H9 (cell line): ENCODE measurements around the gene TAF10. TPM values are rescaled to one million over a fixed set of nuclear protein-coding genes. Genes with fewer than 3 reads are reported as not detected.

Source experiments
- DNase-seq: peaks from one replicate; pipeline ENCODE4 v3.0.0-alpha.2; 2017
- H2AFZ ChIP-seq: one replicate; pipeline ENCODE4 v1.6.1; 2013; ENCODE audit warnings: mild to moderate bottlenecking, low read length, control low read depth, moderate library complexity
- H2AK5ac ChIP-seq: 2 replicates; pipeline ENCODE4 v1.6.1; 2013; ENCODE audit warnings: low read length, control low read depth, mixed read lengths; ENCODE audit not compliant: insufficient read length
- H2BK120ac ChIP-seq: one replicate; pipeline ENCODE4 v1.6.1; 2013; ENCODE audit warnings: low read depth, mild to moderate bottlenecking, low read length, control low read depth, inconsistent platforms; ENCODE audit not compliant: poor library complexity, severe bottlenecking
- H2BK12ac ChIP-seq: 2 replicates; pipeline ENCODE4 v1.6.1; 2013; ENCODE audit warnings: low read length, control low read depth, mixed read lengths, low read depth; ENCODE audit not compliant: insufficient read length
- H2BK15ac ChIP-seq: 2 replicates; pipeline ENCODE4 v1.6.1; 2013; ENCODE audit warnings: low read depth, low read length, control low read depth
- H2BK20ac ChIP-seq: one replicate; pipeline ENCODE4 v1.6.1; 2013; ENCODE audit warnings: low read depth, mild to moderate bottlenecking, low read length, control low read depth, inconsistent platforms; ENCODE audit not compliant: poor library complexity, severe bottlenecking
- H2BK5ac ChIP-seq: 2 replicates; pipeline ENCODE4 v1.6.1; 2013; ENCODE audit warnings: low read length, control low read depth, mixed read lengths; ENCODE audit not compliant: insufficient read length
- H3K14ac ChIP-seq: 2 replicates; pipeline ENCODE4 v1.6.1; 2013; ENCODE audit warnings: low read length, control low read depth; ENCODE audit not compliant: insufficient read depth
- H3K18ac ChIP-seq: 2 replicates; pipeline ENCODE4 v1.6.1; 2013; ENCODE audit warnings: low read depth, mild to moderate bottlenecking, mixed read lengths, low read length, control low read depth; ENCODE audit not compliant: insufficient read length
- H3K23ac ChIP-seq: 2 replicates; pipeline ENCODE4 v1.6.1; 2013; ENCODE audit warnings: low read length, control low read depth, mixed read lengths, low read depth; ENCODE audit not compliant: insufficient read length
- H3K23me2 ChIP-seq: 2 replicates; pipeline ENCODE4 v1.6.1; 2013; ENCODE audit warnings: low read depth, mild to moderate bottlenecking, mixed read lengths, low read length, control low read depth; ENCODE audit not compliant: insufficient read length, poor library complexity, severe bottlenecking
- H3K27ac ChIP-seq: 2 replicates; pipeline ENCODE4 v1.5.1; 2013; ENCODE audit warnings: low read length, control low read depth, mixed read lengths, low read depth; ENCODE audit not compliant: insufficient read length
- H3K27me3 ChIP-seq: 2 replicates; pipeline ENCODE4 v1.6.1; 2013; ENCODE audit warnings: low read length, control low read depth, inconsistent platforms; ENCODE audit not compliant: insufficient read depth
- H3K4ac ChIP-seq: 2 replicates; pipeline ENCODE4 v1.6.1; 2013; ENCODE audit warnings: low read depth, mild to moderate bottlenecking, control low read depth, inconsistent platforms, low read length, moderate library complexity
- H3K4me1 ChIP-seq: 2 replicates; pipeline ENCODE4 v1.6.1; 2013; ENCODE audit warnings: low read length, control low read depth, inconsistent platforms; ENCODE audit not compliant: insufficient read depth
- H3K4me2 ChIP-seq: 2 replicates; pipeline ENCODE4 v1.6.1; 2013; ENCODE audit warnings: low read length, control low read depth, mixed read lengths; ENCODE audit not compliant: insufficient read length, insufficient read depth
- H3K56ac ChIP-seq: 2 replicates; pipeline ENCODE4 v1.6.1; 2013; ENCODE audit warnings: low read depth, mild to moderate bottlenecking, mixed read lengths, low read length, control low read depth; ENCODE audit not compliant: insufficient read length
- H3K79me1 ChIP-seq: 2 replicates; pipeline ENCODE4 v1.6.1; 2013; ENCODE audit warnings: low read depth, mild to moderate bottlenecking, moderate library complexity, low read length, control low read depth, inconsistent platforms; ENCODE audit not compliant: insufficient read depth, poor library complexity, severe bottlenecking
- H3K79me2 ChIP-seq: 2 replicates; pipeline ENCODE4 v1.6.1; 2013; ENCODE audit warnings: low read length, control low read depth, inconsistent platforms; ENCODE audit not compliant: insufficient read depth
- H3K9ac ChIP-seq: 2 replicates; pipeline ENCODE4 v1.6.1; 2013; ENCODE audit warnings: low read length, control low read depth, mixed read lengths; ENCODE audit not compliant: insufficient read length; ENCODE audit errors: extremely low read depth
- H3K9me3 ChIP-seq: one replicate; pipeline ENCODE4 v1.6.1; 2013; ENCODE audit warnings: low read depth, low read length, inconsistent platforms; ENCODE audit not compliant: control insufficient read depth
- H3T11ph ChIP-seq: one replicate; pipeline ENCODE4 v1.6.1; 2013; ENCODE audit warnings: mild to moderate bottlenecking, low read length, control low read depth, inconsistent platforms
- H4K20me1 ChIP-seq: one replicate; pipeline ENCODE4 v1.6.1; 2013; ENCODE audit not compliant: control insufficient read depth, insufficient read length, insufficient read depth
- H4K5ac ChIP-seq: 2 replicates; pipeline ENCODE4 v1.6.1; 2013; ENCODE audit warnings: low read depth, mild to moderate bottlenecking, mixed read lengths, low read length, control low read depth; ENCODE audit not compliant: insufficient read length
- H4K8ac ChIP-seq: replicated peaks from 2 replicates; pipeline ENCODE4 v1.6.1; 2013; ENCODE audit warnings: low read length, control low read depth, mixed read lengths, low read depth; ENCODE audit not compliant: insufficient read length
- H4K91ac ChIP-seq: 2 replicates; pipeline ENCODE4 v1.6.1; 2013; ENCODE audit warnings: low read depth, mild to moderate bottlenecking, moderate library complexity, mixed read lengths, low read length, control low read depth; ENCODE audit not compliant: insufficient read length
- H3K27ac Mint-ChIP-seq, 3 experiments: 2 replicates in 2 of 3; 3 replicates in 1 of 3; pipeline ENCODE4 v1.8.0; 2020 to 2021; ENCODE audit warnings: mixed read lengths in 3 of 3, mild to moderate bottlenecking in 1 of 3, moderate library complexity in 1 of 3
- H3K27me3 Mint-ChIP-seq: 2 replicates; pipeline ENCODE4 v1.8.0; 2021; ENCODE audit warnings: low read depth, mild to moderate bottlenecking, moderate library complexity, mixed read lengths
- H3K36me3 Mint-ChIP-seq, 3 experiments: 2 replicates in 2 of 3; 3 replicates in 1 of 3; pipeline ENCODE4 v1.8.0; 2020 to 2021; ENCODE audit warnings: low read depth in 3 of 3, mixed read lengths in 3 of 3; ENCODE audit not compliant: insufficient read depth in 1 of 3
- H3K4me1 Mint-ChIP-seq, 2 experiments: 2 replicates each; pipeline ENCODE4 v1.8.0; 2020; ENCODE audit warnings: mixed read lengths in 2 of 2
- H3K4me3 Mint-ChIP-seq, 2 experiments: 2 replicates in 1 of 2; 3 replicates in 1 of 2; pipeline ENCODE4 v1.8.0; 2020 to 2021; ENCODE audit warnings: mild to moderate bottlenecking in 2 of 2, mixed read lengths in 2 of 2, moderate library complexity in 1 of 2
- H3K9me3 Mint-ChIP-seq, 2 experiments: 2 replicates in 1 of 2; 3 replicates in 1 of 2; pipeline ENCODE4 v1.8.0; 2020; ENCODE audit warnings: mild to moderate bottlenecking in 2 of 2, mixed read lengths in 2 of 2, moderate library complexity in 1 of 2
- CTCF ChIP-seq: fragments of 200-600 bp; sonication (generic); conservative IDR thresholded peaks from 3 replicates; pipeline ENCODE4 v1.8.0; 2021; ENCODE audit warnings: antibody characterized with exemption, mild to moderate bottlenecking
- WGBS: extraction: QIAGEN DNeasy Blood & Tissue Kit; methylation state at CpG from one replicate; pipeline ENCODE4 v1.1.7; 2013; ENCODE audit warnings: missing lambda C conversion rate, low lambda C conversion rate, mixed read lengths; ENCODE audit not compliant: insufficient read length; ENCODE audit errors: extremely low coverage; 5-methylcytosine and 5-hydroxymethylcytosine counted together
- total RNA-seq: library from RNA; stranded (reverse); gene quantifications from 2 replicates; pipeline ENCODE4 v1.2.1, GENCODE V29; 2021

The TAF10 gene
- total RNA-seq, 1 experiment from 2014 or later: 198 TPM

- Histone ChIP-seq H3K27me3 (no peaks in the 10 kb centered on the region), H3K14ac (no peak overlapping the region), H3K18ac (no peak overlapping the region), H3K79me2 (no peaks in the 10 kb centered on the region), H4K8ac (no peak overlapping the region), H2AK5ac (no peak overlapping the region), H2BK12ac (no peak overlapping the region), H4K5ac (no peak overlapping the region), H3K79me1 (no peaks in the 10 kb centered on the region), H3T11ph (no peak overlapping the region), H3K9me3 (no peaks in the 10 kb centered on the region), H4K91ac (no peak overlapping the region), H2BK15ac (no peak overlapping the region), H2BK5ac (no peak overlapping the region), H3K4me2 (no peak overlapping the region), H3K23me2 (no peaks in the 10 kb centered on the region), H2BK20ac (no peak overlapping the region), H2AFZ (no peak overlapping the region), H2BK120ac (no peak overlapping the region), H3K4ac (no peak overlapping the region), H4K20me1 (no peaks in the 10 kb centered on the region), H3K27ac (no peak overlapping the region), H3K23ac (no peak overlapping the region), H3K9ac (no peak overlapping the region), H3K56ac (no peak overlapping the region), H3K4me1 (peaks cover 2% of the 10 kb centered on the region; the same call in 1 of the 2 replicates)
- WGBS: no CpG with 5 or more reads among the region's 12 CpGs
- DNase-seq: no peak
- H3K27ac Mint-ChIP-seq: no peak overlapping the region
- 0 out of 2 replicates have a peak, but pooled peaks cover 2% of the 10 kb centered on the region for H3K27me3 Mint-ChIP-seq
- no peak for TF ChIP-seq CTCF
- no peak overlapping the region for H3K4me3 Mint-ChIP-seq
- no peaks in the 10 kb centered on the region for H3K4me1 Mint-ChIP-seq
- no peaks in the 10 kb centered on the region for H3K36me3 Mint-ChIP-seq
- no peaks in the 10 kb centered on the region for H3K9me3 Mint-ChIP-seq
Observed at GRCh38 chr11:6646071-6646470, 34.1 kb upstream of the TAF10 start.
